Ammon's horn (tissue), 1 donor: ENCODE measurements around the gene ZNF397.

Source experiments
- DNase-seq: peaks from one replicate; pipeline ENCODE4 v3.0.0-alpha.2; 2016; ENCODE audit warnings: low spot score

The ZNF397 gene

DNA sequence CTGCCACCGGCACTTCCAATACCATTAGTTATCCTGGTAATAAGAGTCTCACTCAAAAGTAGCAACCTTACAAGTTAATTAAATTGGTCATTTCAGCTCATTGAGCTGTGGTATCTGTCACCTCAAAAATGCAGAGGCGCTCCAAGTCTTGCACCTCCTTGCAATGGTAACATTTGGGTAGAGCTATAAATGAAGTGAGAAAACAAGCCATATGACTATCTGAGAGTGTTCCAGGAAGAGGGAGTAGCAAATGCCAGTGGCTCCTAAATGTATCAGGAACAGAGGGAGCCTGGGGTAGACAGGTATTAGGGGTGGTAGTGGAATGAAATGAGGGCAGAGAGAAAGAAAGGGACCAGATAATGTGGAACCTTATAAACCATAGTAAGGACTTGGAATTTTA lies 55.2 kb downstream of the ZNF397 start:
- no peak for DNase-seq

DNA sequence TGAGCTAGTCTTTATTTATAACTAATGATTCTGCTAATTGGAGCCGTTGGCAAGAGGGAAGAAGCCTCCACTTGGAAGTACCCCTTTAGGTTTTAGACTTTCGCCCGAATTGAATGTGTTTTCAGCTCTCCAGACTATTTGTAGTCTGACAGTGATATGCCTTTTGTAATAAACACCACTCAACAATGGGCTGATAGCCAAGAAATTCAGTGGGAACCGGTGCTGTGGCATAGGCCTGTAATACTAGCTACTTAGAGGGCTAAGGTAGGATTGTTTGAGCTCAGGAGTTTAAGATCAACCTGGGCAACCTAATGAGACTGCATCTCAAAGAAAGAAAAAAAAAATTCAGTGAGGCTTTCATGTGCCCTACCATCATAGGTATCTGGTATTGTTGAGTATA lies 62.8 kb downstream of the ZNF397 start:
- DNase-seq = no peak

DNA sequence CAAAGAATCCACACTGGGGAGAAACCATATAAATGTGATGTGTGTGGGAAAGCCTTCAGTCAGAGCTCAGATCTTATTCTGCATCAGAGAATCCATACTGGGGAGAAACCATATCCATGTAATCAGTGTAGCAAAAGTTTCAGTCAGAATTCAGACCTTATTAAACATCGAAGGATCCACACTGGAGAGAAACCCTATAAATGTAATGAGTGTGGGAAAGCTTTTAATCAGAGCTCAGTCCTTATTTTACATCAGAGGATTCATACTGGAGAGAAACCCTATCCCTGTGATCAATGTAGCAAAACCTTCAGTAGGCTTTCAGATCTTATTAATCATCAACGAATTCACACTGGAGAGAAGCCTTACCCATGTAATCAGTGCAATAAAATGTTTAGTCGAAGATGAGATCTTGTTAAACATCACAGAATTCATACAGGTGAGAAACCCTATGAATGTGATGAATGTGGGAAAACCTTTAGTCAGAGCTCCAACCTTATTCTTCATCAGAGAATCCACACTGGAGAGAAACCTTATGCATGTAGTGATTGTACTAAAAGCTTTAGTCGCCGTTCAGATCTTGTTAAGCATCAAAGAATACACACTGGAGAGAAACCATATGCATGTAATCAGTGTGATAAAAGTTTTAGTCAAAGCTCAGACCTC lies 65.9 kb downstream of the ZNF397 start:
- DNase-seq = no peak
